Metanephros (tissue), 2 donors: ENCODE data around the gene STAB1. TPM values are rescaled to one million over a fixed set of nuclear protein-coding genes. Genes with fewer than 3 reads are reported as not detected.

Experiments
- small RNA-seq: library from RNA; depleted of rRNA; stranded (forward); fragments of <200 nt; gene quantifications from one replicate; pipeline ENCODE3, GENCODE V24; 2014; ENCODE audit warnings: low replicate concordance
- total RNA-seq: library from RNA; depleted of rRNA; stranded (reverse); fragments of >200 nt; gene quantifications from one replicate; pipeline ENCODE4 v1.2.3, GENCODE V29; 2014

STAB1 gene, protein sequence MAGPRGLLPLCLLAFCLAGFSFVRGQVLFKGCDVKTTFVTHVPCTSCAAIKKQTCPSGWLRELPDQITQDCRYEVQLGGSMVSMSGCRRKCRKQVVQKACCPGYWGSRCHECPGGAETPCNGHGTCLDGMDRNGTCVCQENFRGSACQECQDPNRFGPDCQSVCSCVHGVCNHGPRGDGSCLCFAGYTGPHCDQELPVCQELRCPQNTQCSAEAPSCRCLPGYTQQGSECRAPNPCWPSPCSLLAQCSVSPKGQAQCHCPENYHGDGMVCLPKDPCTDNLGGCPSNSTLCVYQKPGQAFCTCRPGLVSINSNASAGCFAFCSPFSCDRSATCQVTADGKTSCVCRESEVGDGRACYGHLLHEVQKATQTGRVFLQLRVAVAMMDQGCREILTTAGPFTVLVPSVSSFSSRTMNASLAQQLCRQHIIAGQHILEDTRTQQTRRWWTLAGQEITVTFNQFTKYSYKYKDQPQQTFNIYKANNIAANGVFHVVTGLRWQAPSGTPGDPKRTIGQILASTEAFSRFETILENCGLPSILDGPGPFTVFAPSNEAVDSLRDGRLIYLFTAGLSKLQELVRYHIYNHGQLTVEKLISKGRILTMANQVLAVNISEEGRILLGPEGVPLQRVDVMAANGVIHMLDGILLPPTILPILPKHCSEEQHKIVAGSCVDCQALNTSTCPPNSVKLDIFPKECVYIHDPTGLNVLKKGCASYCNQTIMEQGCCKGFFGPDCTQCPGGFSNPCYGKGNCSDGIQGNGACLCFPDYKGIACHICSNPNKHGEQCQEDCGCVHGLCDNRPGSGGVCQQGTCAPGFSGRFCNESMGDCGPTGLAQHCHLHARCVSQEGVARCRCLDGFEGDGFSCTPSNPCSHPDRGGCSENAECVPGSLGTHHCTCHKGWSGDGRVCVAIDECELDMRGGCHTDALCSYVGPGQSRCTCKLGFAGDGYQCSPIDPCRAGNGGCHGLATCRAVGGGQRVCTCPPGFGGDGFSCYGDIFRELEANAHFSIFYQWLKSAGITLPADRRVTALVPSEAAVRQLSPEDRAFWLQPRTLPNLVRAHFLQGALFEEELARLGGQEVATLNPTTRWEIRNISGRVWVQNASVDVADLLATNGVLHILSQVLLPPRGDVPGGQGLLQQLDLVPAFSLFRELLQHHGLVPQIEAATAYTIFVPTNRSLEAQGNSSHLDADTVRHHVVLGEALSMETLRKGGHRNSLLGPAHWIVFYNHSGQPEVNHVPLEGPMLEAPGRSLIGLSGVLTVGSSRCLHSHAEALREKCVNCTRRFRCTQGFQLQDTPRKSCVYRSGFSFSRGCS (N-terminal part only)
- 95.8 TPM for total RNA-seq

DNA sequence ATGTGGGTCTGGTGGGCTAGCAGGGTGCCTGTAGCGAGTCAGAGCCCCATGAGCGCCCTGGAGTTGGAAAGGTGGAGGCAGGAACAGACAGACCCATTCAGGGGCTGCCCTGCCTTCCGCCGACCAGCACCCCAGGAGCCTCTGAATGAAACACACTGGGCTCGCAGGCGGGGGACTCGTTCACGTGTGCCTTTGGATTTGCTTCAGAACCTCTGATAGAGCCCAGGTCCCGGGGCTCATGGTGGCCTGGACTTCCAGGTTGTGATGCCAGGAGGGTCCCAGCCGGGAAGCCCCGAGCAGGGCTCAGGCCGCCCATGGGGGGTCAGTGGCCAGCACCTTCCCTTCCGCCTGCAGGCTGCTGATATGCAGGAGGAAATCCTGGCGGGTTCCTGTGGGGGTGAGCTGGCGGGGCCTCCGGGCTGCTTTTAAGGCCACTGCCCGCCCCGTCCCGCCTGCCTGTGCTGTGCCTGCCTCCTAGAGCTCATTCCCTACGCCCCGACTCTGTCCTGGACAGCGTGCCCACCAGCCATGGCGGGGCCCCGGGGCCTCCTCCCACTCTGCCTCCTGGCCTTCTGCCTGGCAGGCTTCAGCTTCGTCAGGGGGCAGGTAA lies at the start of gene STAB1:
TSS of gene STAB1 (plus strand) at position 453 of the 610 bp plus-strand sequence. CDS start at position 529, 76 bp downstream.

DNA sequence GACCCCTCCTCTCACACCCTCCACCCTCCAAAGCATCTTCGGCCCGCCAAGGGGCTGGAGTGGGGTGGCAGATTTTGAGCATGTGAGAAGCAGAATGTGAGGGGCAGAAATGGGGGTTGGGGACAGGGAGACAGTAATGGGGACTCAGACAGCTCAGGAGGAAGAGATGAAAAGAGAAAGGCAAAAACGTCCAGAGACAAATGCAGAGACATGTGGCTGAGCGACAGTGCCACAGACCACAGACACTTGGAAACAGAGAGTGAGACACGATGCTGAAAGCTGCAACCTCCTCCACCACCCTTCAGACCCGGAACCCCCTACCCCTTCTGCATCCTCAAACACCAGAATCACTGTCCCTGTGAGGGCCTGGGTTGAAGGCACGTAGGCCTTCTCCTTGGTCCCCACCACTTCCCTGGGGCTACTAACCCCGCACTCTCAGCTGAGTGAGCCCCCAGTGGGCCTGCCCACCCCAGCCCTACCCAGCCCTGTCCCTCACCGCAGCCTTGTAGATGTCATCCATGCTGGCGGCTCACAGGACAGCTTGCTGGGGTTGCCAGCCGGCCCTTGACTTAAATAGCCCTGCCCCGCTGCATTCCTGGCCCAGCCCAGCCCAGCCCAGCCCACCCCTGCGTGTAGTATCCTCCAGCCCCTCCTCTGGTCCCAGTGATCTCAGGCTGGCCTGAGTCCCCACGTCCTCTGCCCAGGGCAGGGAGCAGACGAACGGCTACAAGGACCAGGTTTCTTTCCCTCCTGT lies 41.5 kb upstream of the STAB1 start, which contains the start of gene TNNC1:
TSS of gene TNNC1 (minus strand) at position 546 of the 754 bp plus-strand sequence. CDS start at position 520, 26 bp downstream.

DNA sequence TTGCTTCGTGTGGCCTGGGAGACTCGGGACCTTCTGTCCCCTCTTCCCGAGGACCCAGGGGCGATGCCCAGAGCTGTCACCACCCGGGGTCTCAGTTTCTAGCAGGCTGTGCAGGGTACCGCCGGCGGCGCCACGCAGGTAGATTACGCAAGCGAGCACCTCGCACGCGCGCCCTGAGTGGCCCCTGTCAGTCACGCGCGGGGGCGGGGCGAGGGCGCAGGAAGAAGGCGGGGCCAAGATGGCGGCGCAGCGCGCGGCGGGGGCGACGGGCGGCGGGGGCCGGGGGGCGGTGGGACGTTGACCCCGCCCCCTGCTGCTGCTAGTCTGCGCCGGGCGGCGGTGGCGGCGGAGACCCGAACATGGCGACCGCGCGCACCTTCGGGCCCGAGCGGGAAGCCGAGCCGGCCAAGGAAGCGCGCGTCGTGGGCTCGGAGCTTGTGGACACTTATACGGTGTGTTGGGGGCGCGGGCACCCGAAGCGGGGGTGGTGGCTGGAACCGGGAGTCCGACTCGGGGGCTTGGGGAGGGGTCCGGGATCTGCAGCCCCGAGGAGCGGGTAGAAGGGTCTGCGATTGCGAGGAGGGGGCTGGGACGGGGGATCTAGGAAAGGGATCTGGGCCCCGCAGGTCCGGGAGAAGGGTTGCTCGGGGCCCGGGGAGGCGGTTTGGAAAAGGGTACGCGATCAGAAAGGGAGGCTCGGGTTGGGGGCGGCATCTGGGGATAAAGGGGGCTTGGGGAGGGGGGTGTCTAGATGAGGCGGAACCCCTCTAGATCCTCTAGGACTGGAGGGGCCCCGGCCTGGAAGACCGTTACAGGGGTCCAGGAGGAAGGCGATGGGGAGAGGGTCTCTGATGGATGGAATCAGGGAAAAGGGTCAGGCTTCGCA lies 39.6 kb upstream of the STAB1 start, which contains the start of gene NISCH:
TSS of gene NISCH (plus strand) at position 322 of the 886 bp plus-strand sequence. CDS start at position 360, 38 bp downstream.

DNA sequence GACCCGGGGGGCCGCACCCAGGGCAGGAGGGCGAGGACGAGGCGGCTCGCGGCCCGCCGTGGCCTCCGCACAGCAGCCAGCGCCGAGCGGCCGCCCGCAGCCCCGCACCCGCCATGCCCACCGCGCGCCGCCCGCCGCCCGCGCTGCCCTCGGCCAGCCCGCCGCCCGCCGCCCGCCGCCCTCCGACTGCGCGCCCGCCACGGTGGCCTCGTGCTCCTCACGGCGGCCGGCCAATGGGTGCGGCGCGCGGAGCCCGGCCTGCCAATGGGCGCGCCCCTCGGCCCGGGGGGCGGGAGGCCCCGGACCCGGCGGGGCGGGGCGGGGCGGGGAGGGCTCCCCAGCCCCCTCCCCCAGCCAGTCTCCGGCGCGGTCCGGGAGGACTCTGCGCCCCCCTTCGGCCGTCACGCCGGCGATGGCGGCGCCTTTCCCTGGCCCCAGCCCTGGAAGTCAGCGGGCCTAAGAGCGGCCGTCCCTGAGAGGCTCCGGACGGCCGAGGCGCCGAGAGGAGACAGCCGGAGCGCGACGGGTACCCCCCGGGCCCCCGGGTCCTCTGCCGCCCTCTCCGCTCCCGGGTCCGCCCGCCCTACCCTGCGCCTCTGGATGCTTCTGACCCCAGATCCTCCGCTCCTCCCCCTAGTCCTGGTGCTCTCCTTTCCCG lies 38.6 kb downstream of the STAB1 start, which contains the start of gene NT5DC2:
TSS of gene NT5DC2 (minus strand) at position 235 of the 658 bp plus-strand sequence. CDS start at position 115, 120 bp downstream.

DNA sequence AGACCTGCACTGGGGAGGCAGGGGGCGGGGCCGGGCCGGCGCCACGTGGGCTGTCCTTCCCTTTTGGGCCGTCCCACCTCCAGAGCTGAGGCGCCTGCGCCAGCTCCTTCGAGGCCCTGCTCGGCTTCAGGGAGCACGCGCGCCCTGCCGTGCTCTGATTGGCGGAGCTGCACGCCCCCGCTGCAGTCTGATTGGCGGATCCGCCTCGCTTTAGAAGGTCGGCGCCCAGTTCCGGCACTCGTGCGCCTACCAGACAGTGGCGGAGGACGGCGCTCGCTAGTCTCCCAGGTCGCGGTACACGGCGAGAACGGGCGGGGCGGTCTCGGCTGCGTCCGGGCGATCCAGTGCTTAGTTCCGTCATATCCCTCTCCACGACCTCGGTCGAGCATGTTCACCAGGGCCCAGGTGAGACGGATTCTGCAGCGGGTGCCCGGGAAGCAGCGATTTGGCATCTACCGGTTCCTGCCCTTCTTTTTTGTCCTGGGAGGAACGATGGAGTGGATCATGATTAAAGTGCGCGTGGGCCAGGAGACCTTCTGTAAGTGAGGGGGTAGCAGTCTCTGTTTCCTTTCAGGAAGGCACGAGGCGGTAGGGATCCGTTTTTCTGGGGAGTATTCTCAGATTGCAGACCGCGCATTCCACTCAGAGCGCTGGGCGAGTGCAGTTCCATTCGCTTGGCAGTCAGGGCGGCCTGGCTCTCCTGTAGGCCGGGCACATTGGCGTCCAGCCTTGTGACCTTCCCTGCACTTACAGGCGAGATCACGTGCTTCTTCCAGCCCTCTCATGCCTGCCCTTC lies 41.4 kb downstream of the STAB1 start, which contains the start of gene UQCC5:
TSS of gene UQCC5 (plus strand) at position 237 of the 796 bp plus-strand sequence. CDS start at position 388, 151 bp downstream.

Small RNA genes within 50 kb of the gene (small RNA-seq; reads per million reads assigned to genes)
- gene RNU6-856P (not detected), gene RNU6ATAC16P (not detected)

Other genes with a start within 250 kb of the STAB1 start
- 15.0 TPM for gene PPM1M, start 249.6 kb upstream of the STAB1 start, total RNA-seq
- 74.4 TPM for gene WDR82, start 216.7 kb upstream of the STAB1 start, total RNA-seq
- gene GLYCTK, start 207.5 kb upstream of the STAB1 start, total RNA-seq = 22.8 TPM
- 13.1 TPM for gene DNAH1, start 179.0 kb upstream of the STAB1 start, total RNA-seq
- gene BAP1, start 85.3 kb upstream of the STAB1 start, total RNA-seq = 61.2 TPM
- gene PHF7, start 84.7 kb upstream of the STAB1 start, total RNA-seq = 8.2 TPM
- gene SEMA3G, start 50.2 kb upstream of the STAB1 start, total RNA-seq = 10.2 TPM
- 97.2 TPM for gene TNNC1, start 41.3 kb upstream of the STAB1 start, total RNA-seq
- 117 TPM for gene NISCH, start 39.7 kb upstream of the STAB1 start, total RNA-seq
- 48.9 TPM for gene NT5DC2, start 38.5 kb downstream of the STAB1 start, total RNA-seq
- gene UQCC5, start 41.3 kb downstream of the STAB1 start, total RNA-seq = 12.3 TPM
- 72.1 TPM for gene PBRM1, start 190.6 kb downstream of the STAB1 start, total RNA-seq
- gene GNL3, start 190.7 kb downstream of the STAB1 start, total RNA-seq = 55.5 TPM
- 85.2 TPM for gene GLT8D1, start 210.5 kb downstream of the STAB1 start, total RNA-seq
- gene SPCS1, start 210.8 kb downstream of the STAB1 start, total RNA-seq = 57.9 TPM